GM19455 (cell line): ENCODE results near the gene TAF4.

Source experiments
- ATAC-seq: cut with Tn5 transposase; IDR thresholded peaks from one replicate; pipeline ENCODE4 v1.9.1; 2021; ENCODE audit not compliant: unreplicated experiment

Gene TAF4

DNA sequence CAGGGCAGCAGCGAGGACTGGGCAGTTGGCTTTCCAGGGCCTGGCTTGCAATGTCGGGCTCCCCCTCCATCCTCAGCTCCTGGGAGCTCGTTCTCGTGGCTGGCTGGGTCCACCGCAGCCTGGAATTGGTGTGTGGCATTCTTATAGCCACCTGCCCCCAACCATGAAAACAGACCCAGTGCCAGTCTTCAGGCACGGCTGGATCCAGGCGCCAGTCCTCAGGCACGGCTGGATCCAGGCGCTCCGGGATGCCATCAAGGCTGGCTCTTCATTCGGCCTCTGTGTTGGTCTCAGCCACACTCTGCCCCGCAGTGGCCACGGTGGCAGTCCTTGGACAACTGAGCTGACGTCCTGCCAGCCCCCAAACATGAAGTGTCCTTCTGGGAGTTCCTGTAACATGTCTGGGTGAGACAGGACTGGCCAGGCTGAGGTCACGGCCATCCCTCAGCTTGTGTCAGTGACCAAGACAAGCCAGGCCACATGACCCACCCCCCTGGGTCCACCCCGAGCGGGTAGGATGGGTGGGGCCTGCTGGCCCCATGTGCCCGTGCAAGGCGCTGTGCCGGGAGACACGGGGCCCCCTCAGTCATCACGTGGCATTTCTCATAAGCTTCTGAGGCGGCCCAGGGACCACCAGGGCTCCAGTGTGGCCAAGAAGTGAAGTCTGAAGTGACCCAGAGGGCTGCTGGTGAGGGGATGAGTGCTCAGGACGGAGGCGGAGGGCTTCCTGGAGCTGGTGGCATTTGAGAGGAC, 99.0 kb downstream of the TAF4 start:
- no peak for ATAC-seq

DNA sequence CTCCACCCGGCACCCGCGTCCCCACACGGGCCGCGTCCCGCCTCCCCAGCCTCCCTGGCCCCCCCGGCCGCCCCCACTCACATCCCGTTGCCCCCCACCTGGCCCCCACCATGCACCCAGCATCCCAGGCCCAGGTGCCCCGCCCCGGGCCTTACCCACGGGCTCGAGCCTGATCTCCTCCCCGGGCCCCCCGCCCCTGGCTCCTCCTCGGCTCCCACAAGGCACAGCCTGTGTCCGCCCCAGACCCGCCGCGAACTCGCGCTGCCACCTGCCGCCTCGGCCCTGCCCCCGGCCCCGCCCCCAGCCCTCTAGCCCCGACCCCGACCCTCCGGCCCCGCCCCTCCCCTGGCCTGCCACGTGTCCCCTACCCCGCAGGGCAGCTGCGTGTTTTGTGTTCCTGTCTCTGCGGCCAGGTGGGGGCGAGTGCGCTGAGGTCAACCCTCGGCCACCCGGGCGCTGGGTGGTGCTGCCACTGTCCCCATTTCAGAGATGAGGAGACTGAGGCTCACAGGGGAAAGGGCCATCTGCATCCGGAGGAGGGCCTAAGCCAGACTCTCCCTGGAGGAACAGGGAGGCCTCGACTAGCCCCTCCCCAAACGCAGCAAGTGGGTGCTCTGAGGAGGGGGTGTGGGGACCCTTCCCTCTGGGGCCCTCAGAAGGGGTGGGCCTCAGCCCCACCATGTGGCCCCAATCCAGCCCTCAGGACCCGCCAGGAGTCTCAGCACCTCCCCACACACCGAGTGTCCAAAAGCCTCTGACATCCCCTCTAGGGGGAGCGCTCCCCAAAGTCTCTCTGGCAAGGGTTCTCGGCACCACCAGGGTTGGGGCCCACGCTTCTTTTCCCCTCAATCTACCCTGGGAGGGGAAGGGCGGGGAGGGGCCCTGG, 99.8 kb downstream of the TAF4 start:
- no peak for ATAC-seq

DNA sequence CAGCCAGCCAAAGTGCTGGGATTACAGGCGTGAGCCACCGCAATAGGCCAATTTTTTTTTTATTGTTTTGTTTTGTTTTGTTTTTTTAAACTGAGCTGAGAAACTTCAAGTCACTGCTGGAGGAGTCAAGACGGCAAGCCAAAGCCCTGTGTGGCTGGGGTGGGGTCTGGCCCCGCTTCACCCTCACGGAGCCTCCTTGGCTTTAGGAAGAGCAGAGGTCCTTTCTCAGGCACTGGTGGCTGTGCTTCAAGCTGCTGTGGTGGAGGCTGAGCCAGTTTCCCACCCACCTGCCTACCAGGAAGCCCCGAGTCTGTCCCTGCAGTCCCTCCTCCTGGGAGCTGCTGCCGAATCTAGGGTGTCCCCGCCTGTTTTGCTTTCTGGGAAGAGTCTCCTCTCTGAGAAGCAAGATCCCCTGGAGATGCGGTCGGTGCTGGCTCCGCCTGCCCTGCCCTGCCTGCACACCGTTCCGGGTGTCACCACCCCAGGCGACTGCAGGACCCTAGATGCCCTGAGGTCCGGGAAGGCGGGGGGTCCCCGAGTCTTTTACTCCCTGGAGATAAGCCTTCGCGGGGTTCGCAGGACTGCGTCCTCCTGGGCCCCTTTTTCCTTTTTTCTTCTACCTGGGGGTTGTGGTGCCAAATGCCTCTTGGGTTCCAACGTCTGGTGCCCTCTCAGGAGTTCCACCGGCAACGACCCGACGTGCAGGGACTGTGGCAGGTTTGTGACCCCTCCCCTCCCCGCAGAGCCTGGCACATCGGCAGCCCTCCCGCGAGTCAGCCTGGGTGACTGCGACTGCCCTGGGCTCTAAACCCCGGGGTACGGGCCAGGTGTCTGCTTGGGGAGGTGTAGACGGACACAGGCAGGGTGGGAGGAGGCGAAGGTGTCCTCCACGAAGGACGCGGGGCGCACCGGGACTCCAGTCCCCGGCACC, 100.7 kb downstream of the TAF4 start:
- no peak for ATAC-seq

DNA sequence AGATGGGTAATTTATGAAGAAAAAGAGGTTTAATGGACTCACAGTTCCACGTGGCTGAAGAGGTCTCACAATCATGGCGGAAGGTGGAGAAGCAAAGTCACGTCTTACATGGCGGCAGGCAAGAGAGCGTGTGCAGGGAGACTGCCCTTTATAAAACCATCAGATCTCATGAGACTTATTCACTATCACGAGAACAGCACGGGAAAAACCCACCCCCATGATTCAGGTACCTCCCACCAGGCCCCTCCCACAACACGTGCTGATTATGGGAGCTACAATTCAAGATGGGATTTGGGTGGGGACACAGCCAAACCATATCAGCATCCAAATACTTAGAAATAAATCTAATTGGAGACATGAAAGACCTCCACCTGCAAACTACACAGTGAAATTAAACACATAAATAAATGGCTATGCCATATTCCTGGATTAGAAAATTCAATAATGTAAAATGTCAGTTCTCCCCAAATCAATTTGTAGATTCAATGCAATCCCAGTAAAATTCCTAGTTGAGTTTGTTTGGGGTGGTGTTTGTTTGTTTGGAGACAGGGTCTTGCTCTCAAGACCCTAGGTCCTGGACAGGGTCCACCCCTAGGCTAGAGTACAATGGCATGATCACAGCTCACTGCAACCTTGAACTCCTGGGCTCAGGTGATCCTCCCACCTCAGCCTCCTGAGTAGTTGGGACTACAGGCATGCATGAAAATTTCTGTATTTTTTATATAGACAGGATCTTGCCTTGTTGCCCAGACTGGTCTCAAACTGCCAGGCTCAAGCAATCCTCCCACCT, 101.6 kb downstream of the TAF4 start:
- ATAC-seq, result no peak

DNA sequence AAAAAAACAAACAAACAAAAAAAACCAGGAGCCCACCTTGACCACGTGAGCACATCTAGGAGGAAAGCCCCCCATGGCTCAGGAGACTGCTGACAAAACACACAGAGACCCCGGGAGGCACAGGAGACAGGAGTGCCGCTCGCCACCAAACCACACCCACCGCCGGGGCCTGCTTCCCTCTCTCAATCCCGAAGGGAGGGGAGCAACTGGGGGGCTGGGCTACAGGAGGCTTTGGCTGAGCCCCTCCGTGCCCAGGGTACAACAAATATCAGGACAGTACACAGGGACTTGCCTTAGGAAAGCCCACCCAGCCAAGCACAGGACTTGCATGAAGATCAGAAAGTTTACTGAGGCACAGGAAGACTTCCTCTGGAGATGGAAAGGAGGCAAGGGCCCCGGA, 102.5 kb downstream of the TAF4 start:
- ATAC-seq, result no peak

DNA sequence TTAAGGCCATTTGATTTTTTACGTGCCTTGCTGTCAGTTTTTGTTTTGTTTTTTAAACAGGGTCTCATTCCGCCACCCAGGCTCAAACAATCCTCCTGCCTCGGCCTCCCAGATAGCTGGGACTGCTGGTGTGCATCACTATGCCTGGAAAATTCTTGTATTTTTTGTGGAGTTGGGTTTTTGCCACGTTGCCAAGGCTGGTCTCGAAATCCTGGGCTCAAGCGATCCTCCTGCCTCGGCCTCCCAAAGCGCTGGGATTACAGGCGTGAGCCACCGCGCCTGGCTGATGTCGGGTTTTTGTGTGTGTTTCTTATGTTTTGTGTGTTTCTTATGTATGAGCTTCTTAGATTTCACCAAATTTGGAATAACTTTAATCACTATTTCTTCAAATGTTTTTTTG, 104.8 kb downstream of the TAF4 start:
- no peak for ATAC-seq

DNA sequence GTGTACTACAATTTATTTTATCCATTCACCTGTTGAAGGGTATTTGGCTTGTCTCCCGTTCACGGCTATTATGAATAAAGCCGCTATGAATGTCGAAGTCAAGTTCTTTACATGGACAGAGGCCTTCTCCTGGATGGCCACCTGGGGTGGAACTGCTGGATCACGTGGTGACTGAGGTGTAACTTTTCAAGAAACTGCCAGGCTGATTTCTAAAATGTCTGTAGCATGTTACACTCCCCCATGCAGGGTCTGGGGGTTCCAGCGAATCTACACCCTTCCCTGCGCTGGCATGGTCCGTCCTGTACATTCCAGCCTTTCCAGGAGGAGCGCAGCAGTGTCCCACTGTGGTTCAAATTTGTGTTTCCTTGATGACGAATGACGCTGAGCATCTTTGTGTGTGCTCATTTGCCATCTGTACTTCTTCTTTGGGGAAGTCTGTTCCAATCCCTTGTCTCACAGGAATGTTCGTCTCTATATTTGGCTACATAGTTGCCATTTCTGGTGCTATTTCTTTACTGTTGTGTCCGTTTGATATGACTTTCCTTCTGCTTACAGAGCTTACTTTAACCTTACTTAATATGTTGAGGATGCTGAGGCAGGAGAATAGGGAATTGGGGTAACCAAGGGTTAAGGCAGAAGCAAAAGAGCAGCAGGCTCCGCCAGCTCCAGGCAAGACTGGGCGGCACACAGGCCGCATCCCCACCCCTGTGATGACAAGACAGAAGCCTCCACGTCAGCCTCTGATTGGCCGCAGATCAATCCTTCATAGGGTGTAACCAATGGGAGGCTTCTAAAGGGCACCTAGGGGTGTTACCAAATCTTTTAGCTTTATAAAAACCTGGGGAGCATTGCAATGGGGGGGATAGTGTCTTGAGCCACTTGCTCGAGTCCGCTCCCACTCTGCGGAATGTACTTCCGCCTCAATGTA, 106.6 kb downstream of the TAF4 start:
- no peak for ATAC-seq

DNA sequence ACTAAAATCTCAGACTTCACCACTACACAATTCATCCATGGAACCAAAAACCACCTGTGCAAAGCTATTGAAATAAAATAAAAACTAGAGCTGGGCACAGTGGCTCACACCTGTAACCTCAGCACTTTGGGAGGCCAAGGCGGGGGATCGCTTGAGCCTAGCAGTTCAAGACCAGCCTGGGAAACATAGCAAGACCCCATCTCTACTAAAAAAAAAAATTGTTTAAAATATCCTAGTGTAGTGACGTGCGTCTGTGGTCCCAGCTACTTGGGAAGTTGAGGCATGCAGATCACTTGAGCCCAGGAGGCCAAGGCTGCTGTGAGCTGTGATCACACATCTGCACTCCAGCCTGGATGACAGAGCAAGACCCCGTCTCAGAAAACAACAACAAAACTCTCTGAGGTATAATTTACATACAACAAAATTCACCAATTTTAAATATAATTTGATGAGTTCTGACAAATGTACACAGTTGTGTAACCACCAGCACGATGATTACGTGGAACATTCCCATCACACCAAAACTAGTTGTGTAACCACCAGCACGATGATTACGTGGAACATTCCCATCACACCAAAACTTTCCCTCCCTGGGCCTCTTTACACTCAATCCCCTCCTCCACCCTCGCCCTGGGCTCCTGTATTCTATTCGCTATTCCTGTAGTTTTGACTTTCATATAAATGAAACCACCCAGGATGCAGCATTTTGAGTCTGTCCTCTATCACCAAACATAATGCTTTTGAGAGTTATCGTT, 107.5 kb downstream of the TAF4 start:
- no peak for ATAC-seq

DNA sequence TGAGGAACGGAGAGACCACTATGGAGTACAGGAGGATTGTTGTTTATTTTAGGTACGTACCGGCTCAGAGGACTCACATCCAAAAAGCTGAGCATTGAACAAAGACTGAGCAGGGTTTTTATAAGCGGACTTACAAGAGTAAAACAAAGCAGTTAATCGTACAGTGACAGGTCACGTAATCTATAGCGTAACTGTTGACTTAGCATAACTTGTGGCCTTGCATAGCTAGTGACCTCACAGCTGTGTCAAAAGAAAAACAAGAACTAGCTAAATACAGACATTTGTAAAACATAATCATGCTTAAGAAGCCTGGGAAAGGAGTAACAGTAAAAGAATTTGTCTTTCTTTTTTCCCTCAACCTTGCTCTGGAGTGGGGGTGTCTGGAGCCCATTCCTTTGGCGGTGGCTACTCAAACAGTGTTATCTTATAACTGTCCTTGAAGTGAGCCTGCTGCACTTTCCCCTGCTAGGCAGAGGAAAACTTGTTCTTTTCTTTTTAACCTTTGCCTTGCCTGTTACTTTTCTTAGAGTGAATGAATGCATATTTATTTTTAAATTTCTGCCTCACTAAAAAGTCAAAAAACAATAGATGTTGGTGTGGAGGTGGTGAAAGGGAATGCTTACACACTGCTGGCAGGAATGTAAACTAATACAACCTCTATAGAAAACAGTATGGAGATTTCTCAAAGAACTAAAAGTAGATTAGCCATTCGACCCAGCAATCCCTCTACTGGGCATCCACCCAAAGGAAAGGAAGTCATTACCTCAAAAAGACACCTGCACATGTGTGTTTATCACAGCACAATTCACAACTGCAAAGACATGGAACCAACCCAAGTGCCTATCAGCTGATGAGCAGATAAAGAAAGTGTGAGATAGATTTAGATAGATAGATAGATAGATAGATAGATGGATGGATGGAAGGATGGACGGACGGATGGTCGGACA, 109.0 kb downstream of the TAF4 start:
- no peak for ATAC-seq

DNA sequence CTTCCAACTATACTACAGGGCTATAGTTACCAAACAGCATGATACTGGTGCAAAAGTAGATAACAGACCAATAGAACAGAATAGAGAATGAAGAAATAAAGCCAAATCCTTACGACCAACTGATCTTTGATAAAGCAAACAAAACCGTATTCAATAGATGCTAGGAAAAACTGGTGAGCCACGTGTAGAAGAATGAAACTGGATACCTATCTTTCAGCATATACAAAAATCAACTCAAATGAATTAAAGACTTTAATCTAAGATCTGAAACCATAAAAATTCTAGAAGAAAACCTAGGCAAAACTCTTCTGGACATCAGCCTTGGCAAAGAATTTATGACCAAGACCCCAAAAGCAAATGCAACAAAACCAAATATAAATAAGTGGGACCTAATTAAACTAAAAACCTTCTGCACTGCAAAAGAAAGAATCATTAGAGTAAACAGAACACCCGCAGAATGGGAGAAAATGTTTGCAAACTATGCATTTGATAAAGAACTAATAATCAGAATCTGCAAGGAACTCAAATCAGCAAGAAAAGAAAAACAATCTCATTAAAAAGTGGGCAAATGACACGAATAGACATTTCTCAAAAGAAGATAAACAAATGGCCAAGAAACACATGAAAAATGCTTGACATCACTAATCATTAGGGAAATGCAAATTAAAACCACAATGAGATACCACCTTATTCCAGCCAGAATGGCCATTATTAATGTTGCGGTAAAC, 109.8 kb downstream of the TAF4 start:
- ATAC-seq, result no peak

DNA sequence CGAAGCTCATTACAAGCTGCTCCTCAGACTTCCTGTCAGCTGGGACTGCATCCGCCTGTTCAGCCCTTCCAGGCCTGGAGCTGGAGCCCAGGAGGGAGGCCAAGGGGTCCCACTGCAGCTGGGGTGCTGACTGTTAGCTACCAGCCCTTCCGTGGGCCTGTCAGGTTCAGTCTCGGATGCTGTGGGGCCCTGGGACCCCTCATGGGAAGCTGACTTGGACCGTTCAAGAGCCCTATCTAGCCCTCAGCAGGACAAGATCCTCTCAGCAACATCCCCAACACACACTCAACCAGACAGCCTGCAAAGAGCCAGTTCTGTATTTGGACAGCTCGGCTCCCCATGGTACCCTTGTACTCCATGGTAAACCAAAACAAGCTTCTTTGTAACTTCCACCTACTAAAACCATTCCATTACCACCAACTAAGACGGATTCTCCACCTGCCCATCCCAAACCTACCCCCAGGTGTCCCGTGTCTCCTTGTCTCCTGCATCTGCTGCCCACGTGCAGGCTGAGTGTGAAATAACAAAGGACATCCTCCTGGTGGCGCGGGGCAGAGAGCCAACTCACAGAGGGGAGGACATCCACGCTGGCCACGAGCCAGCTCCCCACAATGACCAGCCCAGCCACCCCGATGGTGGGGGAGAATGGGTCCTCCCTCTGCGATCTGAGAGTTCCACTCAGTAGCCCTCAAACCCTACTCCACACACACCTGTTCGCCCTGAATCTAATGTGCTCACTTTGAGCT, 111.2 kb downstream of the TAF4 start:
- no peak for ATAC-seq

DNA sequence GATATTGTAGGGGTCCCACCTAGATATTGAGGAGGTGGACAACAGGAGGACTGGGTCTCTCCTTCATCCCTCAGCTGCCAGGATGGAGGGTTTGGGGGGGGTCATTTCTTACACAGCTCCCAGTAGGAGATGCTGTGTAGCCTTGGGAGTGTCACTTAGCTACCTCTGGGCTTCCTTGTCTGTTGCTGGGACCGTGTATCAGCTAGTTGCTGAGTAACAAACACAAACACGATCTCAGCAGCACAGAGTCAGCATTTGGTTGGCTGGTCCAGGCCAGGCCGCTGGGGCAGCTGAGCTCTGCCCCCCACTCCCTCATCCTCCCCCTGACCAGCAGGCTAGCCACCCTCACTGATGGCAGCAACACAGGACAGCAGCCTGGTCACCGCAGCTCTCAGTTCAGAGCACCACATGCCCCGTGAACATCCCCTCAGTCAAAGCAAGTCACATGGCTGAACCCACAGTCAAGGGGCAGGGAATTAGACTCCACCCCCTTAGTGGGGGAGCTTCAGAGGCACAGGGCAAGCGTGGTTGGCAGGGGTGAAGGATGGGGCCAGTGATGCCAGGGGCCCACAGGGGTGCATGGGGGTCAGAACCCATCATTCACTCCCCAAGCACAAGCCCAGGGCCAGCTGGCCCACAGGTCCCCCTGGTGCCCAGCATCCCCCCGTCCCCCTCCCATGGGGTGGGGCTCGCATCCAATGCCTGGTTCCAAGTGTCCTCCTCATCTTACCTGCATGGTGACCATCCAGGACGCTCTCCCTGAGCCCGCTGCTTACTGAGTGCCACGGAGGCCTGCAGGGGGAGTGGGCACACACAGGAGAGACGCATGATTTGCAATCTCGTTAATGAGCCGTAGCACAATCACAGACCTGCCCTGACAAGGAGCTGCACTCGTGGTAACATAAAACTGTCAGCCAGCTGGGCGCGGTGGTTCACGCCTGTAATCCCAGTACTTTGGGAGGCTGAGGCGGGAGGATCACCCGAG, 112.4 kb downstream of the TAF4 start:
- ATAC-seq, result no peak

DNA sequence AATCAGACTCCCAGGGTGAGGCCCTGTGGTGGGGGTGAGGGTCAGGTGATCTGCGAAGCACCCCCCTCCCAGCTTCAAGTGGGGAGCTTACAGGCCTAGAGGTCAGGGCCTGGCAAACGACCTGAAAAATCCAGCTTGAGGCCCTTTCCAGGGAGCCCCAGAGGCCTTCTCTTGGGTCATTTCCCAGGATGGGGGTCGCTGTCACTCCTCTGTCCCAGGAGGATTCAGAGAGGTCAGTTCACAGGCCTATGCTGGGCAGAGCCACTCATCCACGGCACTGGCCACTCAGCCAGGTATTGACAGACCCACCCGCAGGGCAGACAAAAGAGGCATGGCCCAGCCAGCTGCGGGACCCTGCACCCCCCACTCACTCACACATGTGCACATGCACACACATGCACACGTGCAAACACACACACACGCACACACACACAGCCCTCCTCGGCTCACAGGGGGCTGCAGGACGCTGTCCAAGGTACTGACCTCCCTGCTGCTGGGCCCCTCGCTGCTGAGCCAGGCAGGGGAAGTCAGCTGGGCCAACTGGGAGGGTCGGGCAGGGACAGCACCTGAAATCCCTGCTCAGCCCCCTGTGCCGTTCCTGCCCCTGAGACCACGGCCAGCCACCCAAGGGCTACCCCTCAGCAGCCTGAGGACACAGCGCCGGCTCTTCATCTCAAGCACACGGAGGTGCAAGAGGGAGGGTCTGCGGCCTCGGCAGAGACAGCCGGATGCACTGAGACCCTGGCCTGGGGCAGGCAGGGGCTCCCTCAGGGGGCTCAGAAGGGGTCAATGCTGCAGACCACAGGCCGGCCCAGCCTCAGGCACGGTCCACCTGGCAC, 113.8 kb downstream of the TAF4 start:
- no peak for ATAC-seq

DNA sequence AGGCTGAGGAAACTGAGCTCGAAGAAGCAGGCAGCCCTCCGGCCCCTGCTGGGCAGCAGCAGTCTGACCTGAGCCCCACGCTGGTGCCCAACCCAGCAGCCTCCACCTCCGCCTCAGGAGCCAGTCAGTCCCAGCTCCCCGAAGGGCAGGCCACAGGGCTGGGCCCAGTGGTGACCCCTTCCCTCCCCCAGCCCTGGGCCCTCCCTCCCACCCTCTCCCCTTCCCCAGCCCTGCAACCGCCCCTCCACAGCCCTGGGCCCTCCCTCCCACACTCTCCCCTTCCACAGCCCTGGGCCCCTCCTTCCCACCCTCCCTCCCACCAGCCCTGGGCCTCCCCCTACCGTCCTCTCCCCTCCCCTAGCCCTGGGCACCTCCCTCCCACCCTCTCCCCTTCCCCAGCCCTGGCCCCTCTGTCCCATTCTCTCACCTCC, 115.0 kb downstream of the TAF4 start:
- ATAC-seq, result no peak
